SU-DHL-6 (cell line): ENCODE data around the gene LHX6.

Experiments
- H2AFZ ChIP-seq: fragments of 200-600 bp; sonication (generic); 2 replicates; pipeline ENCODE4 v1.6.1; 2014; ENCODE audit warnings: low read depth, mild to moderate bottlenecking, moderate library complexity, mixed read lengths, antibody characterized with exemption, low read length; ENCODE audit not compliant: severe bottlenecking
- H3F3A ChIP-seq: fragments of 200-600 bp; shearing (Covaris generic); 2 replicates; pipeline ENCODE4 v1.6.0; 2016; ENCODE audit warnings: antibody characterized with exemption, mild to moderate bottlenecking; ENCODE audit not compliant: insufficient read depth
- H3K27ac ChIP-seq: fragments of 200-600 bp; sonication (generic); 2 replicates; pipeline ENCODE4 v1.5.1; 2016; ENCODE audit warnings: low read depth, mild to moderate bottlenecking, low read length, moderate library complexity, mixed read lengths
- H3K27me3 ChIP-seq: fragments of 200-600 bp; sonication (generic), shearing (Covaris generic); 2 replicates; pipeline ENCODE4 v1.6.0; 2014; ENCODE audit warnings: mild to moderate bottlenecking, low read length
- H3K36me3 ChIP-seq: fragments of 200-600 bp; sonication (generic); 2 replicates; pipeline ENCODE4 v1.6.1; 2014; ENCODE audit warnings: mild to moderate bottlenecking, low read length, mixed read lengths
- H3K4me2 ChIP-seq: fragments of 300-600, 200-600 bp; shearing (Covaris generic), sonication (generic); 2 replicates; pipeline ENCODE4 v1.6.0; 2014; ENCODE audit warnings: low read length, low read depth, mild to moderate bottlenecking; ENCODE audit not compliant: poor library complexity, severe bottlenecking
- H3K4me3 ChIP-seq: fragments of 200-600 bp; sonication (generic); 2 replicates; pipeline ENCODE4 v1.5.1; 2014; ENCODE audit warnings: antibody characterized with exemption, low read length, mild to moderate bottlenecking, mixed read lengths; ENCODE audit not compliant: insufficient read depth, poor library complexity, severe bottlenecking
- H3K79me2 ChIP-seq: fragments of 200-600 bp; sonication (generic); 2 replicates; pipeline ENCODE4 v1.6.1; 2014; ENCODE audit warnings: mild to moderate bottlenecking, low read length, moderate library complexity; ENCODE audit not compliant: insufficient read depth
- H3K9ac ChIP-seq: fragments of 200-600 bp; sonication (generic); 2 replicates; pipeline ENCODE4 v1.7.0; 2014; ENCODE audit warnings: mild to moderate bottlenecking, low read length
- H3K9me2 ChIP-seq: fragments of 200-600 bp; sonication (generic); replicated peaks from 2 replicates; pipeline ENCODE4 v1.6.1; 2014; ENCODE audit warnings: low read length; ENCODE audit not compliant: insufficient read depth
- H3K9me3 ChIP-seq: fragments of 200-600 bp; sonication (generic); 2 replicates; pipeline ENCODE4 v1.6.1; 2014; ENCODE audit warnings: low read length, mixed read lengths; ENCODE audit not compliant: insufficient read depth
- H4K20me1 ChIP-seq: fragments of 200-600 bp; sonication (generic); 2 replicates; pipeline ENCODE4 v1.6.1; 2014; ENCODE audit warnings: low read depth, mild to moderate bottlenecking, antibody characterized with exemption, low read length, moderate library complexity, mixed read lengths
- CTCF ChIP-seq: fragments of 200-600 bp; sonication (generic); IDR thresholded peaks from one replicate; pipeline ENCODE4 v1.5.1; 2017; ENCODE audit warnings: antibody characterized with exemption, mild to moderate bottlenecking, low read length, moderate library complexity; ENCODE audit not compliant: insufficient read depth, poor library complexity, severe bottlenecking
- EZH2phosphoT487 ChIP-seq: fragments of 200-600 bp; sonication (generic), shearing (Covaris generic); conservative IDR thresholded peaks from 2 replicates; pipeline ENCODE4 v1.6.1; 2018; ENCODE audit warnings: mild to moderate bottlenecking, antibody characterized with exemption, low read length, moderate library complexity, mixed read lengths

The LHX6 gene

GRCh38 chr9:122213102-122213588 is 15.6 kb downstream of the LHX6 start:
- Histone ChIP-seq H3K79me2 (no peaks in the 10 kb centered on the region), H3K36me3 (no peaks in the 10 kb centered on the region), H2AFZ (no peak overlapping the region), H3K9me2 (no peaks in the 10 kb centered on the region), H3F3A (no peaks in the 10 kb centered on the region), H3K9ac (no peak overlapping the region), H3K4me3 (no peak overlapping the region), H3K27ac (no peak overlapping the region), H3K27me3 (no peaks in the 10 kb centered on the region), H3K9me3 (no peaks in the 10 kb centered on the region), H3K4me2 (no peak overlapping the region), H4K20me1 (no peaks in the 10 kb centered on the region)
- TF ChIP-seq CTCF: no peak
- no peak for TF ChIP-seq EZH2phosphoT487

- H3K4me3 ChIP-seq: no peak overlapping the region
- H3F3A ChIP-seq: no peaks in the 10 kb centered on the region
- H3K9ac ChIP-seq: no peak overlapping the region
- H3K4me2 ChIP-seq: no peak overlapping the region
- no peaks in the 10 kb centered on the region for H3K9me3 ChIP-seq
- TF ChIP-seq CTCF (no peak), EZH2phosphoT487 (no peak)
- no peak overlapping the region for H2AFZ ChIP-seq
- no peaks in the 10 kb centered on the region for H3K9me2 ChIP-seq
- H4K20me1 ChIP-seq: no peaks in the 10 kb centered on the region
- no peak overlapping the region for H3K27ac ChIP-seq
- H3K27me3 ChIP-seq: no peaks in the 10 kb centered on the region
- H3K36me3 ChIP-seq: no peaks in the 10 kb centered on the region
- no peaks in the 10 kb centered on the region for H3K79me2 ChIP-seq
Observed at GRCh38 chr9:122212473-122213004, 16.2 kb downstream of the LHX6 start.

- Histone ChIP-seq H3K79me2 (no peaks in the 10 kb centered on the region), H3K9me3 (no peaks in the 10 kb centered on the region), H3F3A (no peaks in the 10 kb centered on the region), H4K20me1 (no peaks in the 10 kb centered on the region), H3K27ac (no peak overlapping the region), H3K9me2 (no peaks in the 10 kb centered on the region), H3K27me3 (no peaks in the 10 kb centered on the region), H3K4me3 (no peak overlapping the region), H3K4me2 (no peak overlapping the region), H2AFZ (no peak overlapping the region), H3K36me3 (no peaks in the 10 kb centered on the region), H3K9ac (no peak overlapping the region)
- no peak for TF ChIP-seq CTCF
- no peak for TF ChIP-seq EZH2phosphoT487
Observed at GRCh38 chr9:122209451-122209850, 19.3 kb downstream of the LHX6 start.
